DND-41 (cell line): Measurements from ENCODE around the gene CCDC154.

Experiments
- ATAC-seq: fragments of 200-7000 bp; cut with Tn5 transposase; 3 replicates; pipeline ENCODE4 v1.9.1; 2021; ENCODE audit warnings: low read depth; ENCODE audit not compliant: insufficient read depth
- DNase-seq: peaks from one replicate; pipeline ENCODE4 v3.0.0-alpha.2; 2020
- H2AFZ ChIP-seq: 2 replicates; pipeline ENCODE4 v1.6.0; 2012; ENCODE audit warnings: low read depth, low read length
- H3K27ac ChIP-seq: 2 replicates; pipeline ENCODE4 v1.5.1; 2012; ENCODE audit warnings: low read length, inconsistent platforms
- H3K27me3 ChIP-seq: fragments of 200-600 bp; sonication (generic); 2 replicates; pipeline ENCODE4 v1.6.0; 2012; ENCODE audit warnings: low read length, mild to moderate bottlenecking, inconsistent platforms; ENCODE audit not compliant: insufficient read depth, poor library complexity
- H3K36me3 ChIP-seq: 2 replicates; pipeline ENCODE4 v1.5.1; 2012; ENCODE audit warnings: low read length, inconsistent platforms; ENCODE audit not compliant: insufficient read depth
- H3K4me1 ChIP-seq: 2 replicates; pipeline ENCODE4 v1.5.1; 2012; ENCODE audit warnings: mild to moderate bottlenecking, low read length; ENCODE audit not compliant: insufficient read depth
- H3K4me2 ChIP-seq: 2 replicates; pipeline ENCODE4 v1.6.0; 2012; ENCODE audit warnings: mild to moderate bottlenecking, moderate library complexity, low read length, inconsistent platforms; ENCODE audit not compliant: insufficient read depth
- H3K4me3 ChIP-seq, 2 experiments: fragments of 200-600 bp in 1 of 2; shearing (Covaris generic) in 1 of 2; 2 replicates each; pipeline ENCODE4 v1.5.1; 2012 to 2016; ENCODE audit warnings: inconsistent platforms in 2 of 2, low read length in 2 of 2, mild to moderate bottlenecking in 2 of 2, low read depth in 1 of 2, moderate library complexity in 1 of 2
- H3K79me2 ChIP-seq: 2 replicates; pipeline ENCODE4 v1.6.0; 2012; ENCODE audit warnings: low read length, inconsistent platforms; ENCODE audit not compliant: insufficient read depth
- H3K9ac ChIP-seq: 2 replicates; pipeline ENCODE4 v1.6.0; 2012; ENCODE audit warnings: low read depth, mild to moderate bottlenecking, inconsistent platforms, low read length, moderate library complexity
- H3K9me3 ChIP-seq: 2 replicates; pipeline ENCODE4 v1.5.1; 2012; ENCODE audit warnings: low read length, moderate library complexity, mild to moderate bottlenecking, inconsistent platforms; ENCODE audit not compliant: insufficient read depth, severe bottlenecking
- H4K20me1 ChIP-seq: 2 replicates; pipeline ENCODE4 v1.6.0; 2012; ENCODE audit warnings: low read length; ENCODE audit not compliant: insufficient read depth
- EZH2 ChIP-seq: IDR thresholded peaks from 3 replicates; pipeline ENCODE4 v1.6.1; 2012; ENCODE audit warnings: borderline replicate concordance, low read depth, mild to moderate bottlenecking, moderate library complexity, low read length, inconsistent platforms; ENCODE audit not compliant: severe bottlenecking
- TF ChIP-seq, protein P1 (sequence below): IDR thresholded peaks from 2 replicates; pipeline ENCODE4 v1.5.1; 2012; ENCODE audit warnings: borderline replicate concordance, low read length, moderate library complexity, mild to moderate bottlenecking; ENCODE audit not compliant: poor library complexity, severe bottlenecking; ENCODE audit errors: extremely low read depth

Gene CCDC154

DNA sequence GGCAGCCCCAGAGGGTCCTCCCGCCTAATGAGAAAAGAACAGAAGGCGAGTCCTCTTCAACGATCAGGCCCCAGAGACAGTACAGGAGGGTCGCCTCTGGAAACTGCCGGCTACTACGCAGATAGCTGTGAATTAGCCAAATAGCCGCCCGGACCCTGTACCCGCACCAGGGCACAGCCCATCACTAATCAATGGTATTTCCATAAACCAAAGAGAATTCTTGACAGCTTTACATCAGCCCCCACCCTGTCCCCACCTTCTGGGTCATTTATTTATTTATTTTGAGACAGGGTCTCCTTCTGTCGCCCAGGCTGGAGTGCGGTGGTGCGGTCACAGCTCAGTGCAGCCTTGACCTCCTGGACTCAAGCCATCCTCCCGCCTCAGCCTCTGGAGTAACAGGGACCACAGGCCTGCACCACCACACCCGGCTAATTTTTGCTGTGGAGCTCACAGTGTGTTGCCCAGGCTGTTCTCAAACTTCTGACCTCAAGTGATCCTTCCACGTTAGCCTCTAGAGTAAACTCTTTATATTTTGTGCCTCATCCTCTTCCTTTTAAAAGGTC lies 31.3 kb upstream of the CCDC154 start:
- Histone ChIP-seq H3K4me3 (peak overlapping the region; percentile 94 to 97), H3K27ac (peak overlapping the region; percentile 96), H2AFZ (peak overlapping the region; percentile 84), H3K4me2 (peak overlapping the region; percentile 81), H3K4me1 (peaks cover 36% of the 10 kb centered on the region), H3K9ac (peak overlapping the region; percentile 100), H4K20me1 (peaks cover 13% of the 10 kb centered on the region; the same call in 1 of the 2 replicates), H3K27me3 (no peaks in the 10 kb centered on the region), H3K79me2 (peaks cover 52% of the 10 kb centered on the region), H3K36me3 (peaks cover 6% of the 10 kb centered on the region; the same call in 1 of the 2 replicates), H3K9me3 (no peaks in the 10 kb centered on the region)
- ATAC-seq, result no peak
- DNase-seq, result no peak
- TF ChIP-seq, protein P1, sequence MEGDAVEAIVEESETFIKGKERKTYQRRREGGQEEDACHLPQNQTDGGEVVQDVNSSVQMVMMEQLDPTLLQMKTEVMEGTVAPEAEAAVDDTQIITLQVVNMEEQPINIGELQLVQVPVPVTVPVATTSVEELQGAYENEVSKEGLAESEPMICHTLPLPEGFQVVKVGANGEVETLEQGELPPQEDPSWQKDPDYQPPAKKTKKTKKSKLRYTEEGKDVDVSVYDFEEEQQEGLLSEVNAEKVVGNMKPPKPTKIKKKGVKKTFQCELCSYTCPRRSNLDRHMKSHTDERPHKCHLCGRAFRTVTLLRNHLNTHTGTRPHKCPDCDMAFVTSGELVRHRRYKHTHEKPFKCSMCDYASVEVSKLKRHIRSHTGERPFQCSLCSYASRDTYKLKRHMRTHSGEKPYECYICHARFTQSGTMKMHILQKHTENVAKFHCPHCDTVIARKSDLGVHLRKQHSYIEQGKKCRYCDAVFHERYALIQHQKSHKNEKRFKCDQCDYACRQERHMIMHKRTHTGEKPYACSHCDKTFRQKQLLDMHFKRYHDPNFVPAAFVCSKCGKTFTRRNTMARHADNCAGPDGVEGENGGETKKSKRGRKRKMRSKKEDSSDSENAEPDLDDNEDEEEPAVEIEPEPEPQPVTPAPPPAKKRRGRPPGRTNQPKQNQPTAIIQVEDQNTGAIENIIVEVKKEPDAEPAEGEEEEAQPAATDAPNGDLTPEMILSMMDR, result no peak
- TF ChIP-seq EZH2, result no peak

DNA sequence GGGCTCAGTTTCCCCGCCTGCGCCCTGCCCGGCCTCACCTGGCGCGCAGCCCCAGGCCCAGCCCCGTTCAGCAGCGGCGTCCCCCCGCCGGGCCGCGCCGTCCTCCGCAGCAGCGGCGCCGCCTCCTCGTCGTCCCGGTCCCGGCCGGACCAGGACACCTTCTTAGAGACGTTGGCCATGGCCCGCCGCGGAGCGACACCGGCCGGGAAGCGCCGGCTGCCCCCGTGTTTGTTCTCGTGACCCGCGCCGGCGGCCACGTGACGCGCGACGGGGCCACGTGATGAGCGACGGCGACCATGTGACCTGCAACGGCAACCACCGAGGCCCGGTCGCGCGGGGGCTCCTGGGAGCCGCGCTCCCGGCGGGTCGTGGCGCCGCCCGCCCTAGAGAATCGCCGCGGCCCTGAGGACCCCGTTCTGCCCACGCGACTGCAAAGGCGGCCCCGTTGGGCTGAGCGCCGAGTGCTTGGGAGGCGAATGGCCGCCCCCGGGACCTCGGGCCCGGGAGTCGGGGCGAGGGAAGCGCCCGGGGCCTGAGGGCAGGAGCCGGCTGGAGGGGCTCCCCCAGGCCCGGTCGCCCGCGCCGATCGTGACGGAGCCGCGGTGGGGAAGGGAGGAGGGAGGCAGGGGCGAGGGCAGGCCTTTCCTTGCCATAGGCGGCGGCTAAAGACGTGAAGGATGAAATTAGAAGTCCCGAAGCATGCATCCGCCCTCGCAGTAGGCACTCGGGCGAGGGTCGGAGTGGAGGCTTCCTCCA lies 30.6 kb upstream of the CCDC154 start, which contains the start of gene CLCN7:
Gene CLCN7 (minus strand): TSS at position 233 of the 756 bp plus-strand sequence. CDS start 54 bp downstream, at position 179.
- H3K79me2 ChIP-seq, result peaks cover 58% of the 10 kb centered on the region
- no peaks in the 10 kb centered on the region for H3K9me3 ChIP-seq
- peak within 1 kb of the TSS; percentile 100 for H3K9ac ChIP-seq
- peak; percentile 88 for ATAC-seq
- peak within 1 kb of the TSS; percentile 84 for H2AFZ ChIP-seq
- peak within 1 kb of the TSS; percentile 94 to 97 for H3K4me3 ChIP-seq
- peak within 1 kb of the TSS; percentile 81 for H3K4me2 ChIP-seq
- peaks cover 6% of the 10 kb centered on the region; the same call in 1 of the 2 replicates for H3K36me3 ChIP-seq
- H4K20me1 ChIP-seq, result peaks cover 20% of the 10 kb centered on the region
- peak; percentile 88 for DNase-seq
- H3K4me1 ChIP-seq, result peaks cover 36% of the 10 kb centered on the region
- H3K27ac ChIP-seq, result peak within 1 kb of the TSS; percentile 96
- no peaks in the 10 kb centered on the region for H3K27me3 ChIP-seq
- TF ChIP-seq EZH2, result no peak
- TF ChIP-seq, protein P1, result no peak

DNA sequence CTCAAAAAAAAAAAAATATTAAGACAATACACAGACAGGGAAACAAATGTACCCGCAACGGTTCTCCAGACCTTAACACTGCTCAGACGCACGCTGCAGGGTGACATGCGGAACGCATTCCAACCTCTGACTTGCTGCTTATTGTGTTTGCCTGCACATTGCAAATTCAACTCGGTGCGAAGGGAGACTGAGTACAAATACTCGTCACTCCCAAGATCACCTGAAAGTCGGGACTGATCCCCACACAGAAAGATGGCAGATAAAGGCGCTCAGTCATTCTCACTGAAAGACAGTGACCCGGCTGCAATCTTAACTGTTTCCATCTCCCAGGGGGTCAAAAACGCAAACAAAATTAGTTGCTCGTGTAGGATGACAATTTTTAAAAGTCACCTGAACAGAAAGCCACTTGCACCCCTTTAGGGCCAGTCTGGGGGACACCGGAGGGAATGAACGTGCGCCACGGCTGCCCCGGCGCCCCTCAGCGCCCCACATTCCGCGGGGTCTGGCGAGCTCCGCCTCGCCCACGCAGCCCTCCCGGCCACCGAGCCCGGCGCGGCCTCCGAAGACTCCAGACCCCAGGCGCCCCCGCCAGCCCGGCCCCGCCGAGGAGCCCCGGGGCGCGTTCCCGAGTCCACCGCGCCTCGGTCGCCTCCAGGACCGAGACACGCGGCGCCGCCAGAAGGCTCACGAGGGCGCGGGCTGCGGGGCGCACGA lies 29.9 kb upstream of the CCDC154 start:
- Histone ChIP-seq H3K4me2 (peak overlapping the region; percentile 81), H3K9ac (peak overlapping the region; percentile 100), H3K27ac (peak overlapping the region; percentile 81), H3K4me3 (peak overlapping the region; percentile 94 to 97; a peak in 3 of 4 replicates), H3K9me3 (no peaks in the 10 kb centered on the region), H3K36me3 (peaks cover 6% of the 10 kb centered on the region; the same call in 1 of the 2 replicates), H3K4me1 (peaks cover 36% of the 10 kb centered on the region), H3K79me2 (peaks cover 66% of the 10 kb centered on the region), H3K27me3 (no peaks in the 10 kb centered on the region), H2AFZ (peak overlapping the region; percentile 84), H4K20me1 (peaks cover 25% of the 10 kb centered on the region)
- ATAC-seq (no peak; the same call in 2 of the 3 replicates), DNase-seq (no peak)
- TF ChIP-seq EZH2, result no peak
- TF ChIP-seq, protein P1, result no peak
